GM21367 (cell line): ENCODE results near the gene VTA1.
"Not testable (repeated sequence)": the region's sequence is repeated elsewhere in the genome, so short reads cannot be mapped to it uniquely, and the experiment has no call there.

Source experiments
- ATAC-seq: cut with Tn5 transposase; IDR thresholded peaks from one replicate; pipeline ENCODE4 v1.9.1; 2021; ENCODE audit not compliant: unreplicated experiment

Gene VTA1, protein sequence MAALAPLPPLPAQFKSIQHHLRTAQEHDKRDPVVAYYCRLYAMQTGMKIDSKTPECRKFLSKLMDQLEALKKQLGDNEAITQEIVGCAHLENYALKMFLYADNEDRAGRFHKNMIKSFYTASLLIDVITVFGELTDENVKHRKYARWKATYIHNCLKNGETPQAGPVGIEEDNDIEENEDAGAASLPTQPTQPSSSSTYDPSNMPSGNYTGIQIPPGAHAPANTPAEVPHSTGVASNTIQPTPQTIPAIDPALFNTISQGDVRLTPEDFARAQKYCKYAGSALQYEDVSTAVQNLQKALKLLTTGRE

DNA sequence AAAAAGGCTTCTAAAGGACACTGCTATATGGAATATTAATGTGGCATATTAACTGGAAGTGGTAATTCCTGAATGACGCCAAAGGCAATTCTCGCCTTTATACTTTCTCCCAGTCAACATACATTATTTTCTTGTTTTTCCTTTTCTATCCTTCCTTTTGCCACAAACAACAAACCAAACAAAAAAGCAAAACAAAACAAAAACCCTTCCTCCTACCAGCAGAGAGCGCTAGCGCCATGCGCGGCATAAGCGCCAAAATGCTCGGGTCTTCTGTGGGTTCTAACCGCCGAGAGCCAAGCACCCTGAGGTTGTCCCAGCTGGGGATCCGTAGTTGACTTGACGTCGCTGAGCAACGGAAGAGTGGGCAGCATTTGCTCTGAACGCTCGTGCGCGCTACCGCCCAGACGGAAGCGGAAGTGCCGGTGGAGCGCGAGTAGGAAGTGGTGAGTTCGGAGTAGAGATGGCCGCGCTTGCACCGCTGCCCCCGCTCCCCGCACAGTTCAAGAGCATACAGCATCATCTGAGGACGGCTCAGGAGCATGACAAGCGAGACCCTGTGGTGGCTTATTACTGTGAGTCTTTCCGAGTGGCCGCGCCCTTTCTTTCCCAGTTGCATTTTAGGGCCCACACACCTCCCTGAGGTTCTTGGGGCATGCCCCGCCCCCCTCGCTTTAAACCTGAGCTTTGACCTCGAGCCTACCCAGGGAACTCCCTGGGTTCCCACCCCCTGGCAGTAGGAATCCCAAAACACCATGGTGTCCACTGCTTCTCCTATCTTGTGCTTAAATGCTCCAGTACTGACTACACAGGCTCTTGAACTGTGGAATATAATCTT is at the start of gene VTA1, which contains the start of gene NMBR:
Gene VTA1, plus strand, starts transcription at position 436 of the 835 bp plus-strand sequence. Its CDS starts 25 bp downstream, at position 461.
Gene NMBR, minus strand, starts transcription at position 295 of the 835 bp plus-strand sequence. CDS start 58,464 bp downstream, outside the sequence.
- ATAC-seq: peak; percentile 100

DNA sequence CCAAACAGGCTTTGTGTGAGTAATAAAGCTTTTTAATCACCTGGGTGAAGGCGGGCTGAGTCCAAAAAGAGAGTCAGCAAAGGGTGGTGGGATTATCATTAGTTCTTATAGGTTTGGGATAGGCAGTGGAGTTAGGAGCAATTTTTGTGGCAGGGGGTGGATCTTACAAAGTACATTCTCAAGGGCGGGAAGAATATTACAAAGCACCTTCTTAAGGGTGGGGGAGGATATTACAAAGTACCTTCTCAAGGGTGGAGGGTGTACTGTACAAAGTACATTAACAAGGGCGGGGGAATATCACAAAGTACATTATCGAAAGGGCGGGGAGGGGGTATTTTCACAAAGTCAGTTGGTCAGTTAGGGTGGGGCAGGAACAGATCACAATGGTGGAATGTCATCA is 42.2 kb upstream of the VTA1 start:
- not testable (repeated sequence) for ATAC-seq

DNA sequence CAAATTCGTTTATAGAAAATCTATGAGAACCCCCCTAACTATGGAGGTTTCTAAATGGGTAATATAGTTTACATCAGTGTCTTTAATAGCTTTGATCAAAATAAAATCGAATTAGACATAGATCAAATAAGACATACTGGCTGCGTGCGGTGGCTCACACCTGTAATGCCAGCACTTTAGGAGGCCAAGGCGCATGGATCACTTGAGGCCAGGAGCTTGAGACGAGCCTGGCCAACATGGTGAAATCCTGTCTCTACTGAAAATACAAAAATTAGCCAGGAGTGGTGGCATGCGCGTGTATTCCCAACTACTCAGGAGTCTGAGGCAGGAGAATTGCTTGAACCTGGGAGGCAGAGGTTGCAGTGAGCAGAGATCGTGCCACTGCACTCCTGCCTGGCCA is 36.2 kb upstream of the VTA1 start:
- not testable (repeated sequence) for ATAC-seq

DNA sequence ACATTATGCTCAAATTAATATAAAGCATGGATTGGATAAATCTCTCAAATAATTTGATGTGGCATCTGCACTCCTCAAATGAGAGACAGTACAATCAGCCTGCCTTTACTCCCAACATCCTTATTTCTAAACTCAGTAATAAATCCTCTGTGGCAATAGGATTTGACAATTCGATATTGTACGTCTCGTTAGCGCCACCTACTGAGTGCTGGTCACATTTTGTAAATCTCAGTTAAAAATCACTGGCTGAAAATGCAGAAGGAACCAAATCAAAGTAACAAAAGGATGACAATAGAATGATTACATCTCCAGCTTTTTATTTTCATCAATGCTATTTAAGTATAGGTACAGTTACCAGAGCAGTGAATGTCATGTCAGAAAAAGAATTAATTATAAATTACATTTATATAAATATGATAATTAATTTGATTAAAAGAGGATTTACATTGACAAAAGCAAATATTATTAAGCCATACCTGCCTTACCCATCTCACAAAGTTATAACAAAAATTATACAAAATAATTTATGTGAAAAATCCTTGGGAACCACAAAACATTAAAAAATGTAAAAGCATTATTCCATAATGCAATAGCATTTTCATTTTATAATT is 34.5 kb upstream of the VTA1 start:
- ATAC-seq: peak; percentile 52

DNA sequence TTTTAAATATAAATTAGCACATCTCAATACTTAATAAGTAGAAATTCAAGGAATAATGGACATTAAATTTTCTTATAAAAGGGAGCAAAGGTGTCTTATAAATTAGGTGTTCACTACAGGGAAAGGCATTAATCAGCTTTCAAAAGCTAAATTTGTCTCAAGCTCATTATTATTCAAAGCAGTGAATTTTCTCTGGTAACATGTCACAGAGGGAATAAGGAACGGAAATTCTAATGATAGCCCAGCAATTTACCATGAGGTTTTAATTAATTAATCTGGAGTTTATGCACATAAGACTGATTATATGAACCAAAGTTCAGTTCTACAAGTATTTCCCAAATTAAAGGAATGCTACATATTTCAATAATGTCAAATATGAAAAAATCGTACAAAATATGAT is 29.7 kb upstream of the VTA1 start:
- ATAC-seq: no peak

DNA sequence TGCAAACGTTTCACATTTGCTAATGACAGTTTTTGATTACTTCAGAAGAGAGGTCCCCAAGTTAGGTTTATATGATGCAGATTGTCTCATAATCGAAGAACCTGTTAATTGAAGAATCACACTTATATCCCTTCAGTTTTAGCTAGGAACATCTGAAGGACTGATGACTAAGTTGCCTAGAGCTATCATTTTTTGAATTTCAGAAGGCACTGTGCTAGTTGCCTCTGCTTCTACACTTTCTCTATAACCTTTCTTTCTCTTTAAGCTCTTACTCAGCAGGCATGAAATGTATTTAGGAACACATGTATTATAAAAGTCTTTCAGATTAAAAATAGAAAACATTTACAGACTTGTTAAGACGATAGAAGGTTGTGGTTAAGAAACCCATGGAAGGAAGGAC is 28.7 kb upstream of the VTA1 start:
- ATAC-seq: no peak

DNA sequence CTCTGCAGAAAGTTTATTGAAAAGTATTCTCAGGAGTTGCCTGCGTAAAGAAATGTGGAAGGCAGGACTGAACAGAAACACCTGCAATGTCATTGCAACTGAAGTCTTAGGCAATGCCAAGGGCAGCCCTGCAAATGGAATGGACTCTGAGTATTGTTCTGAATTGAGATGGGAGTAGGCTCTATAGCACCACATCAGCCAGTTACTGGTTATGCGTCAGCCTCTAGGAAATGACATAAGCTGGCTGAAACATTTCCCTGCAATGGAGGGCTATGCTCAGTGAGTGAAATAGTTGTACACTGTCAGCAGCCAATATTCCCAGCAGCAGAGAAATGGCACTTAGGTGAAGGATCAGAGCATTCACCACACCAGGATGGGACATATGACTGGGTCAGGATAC is 28.1 kb upstream of the VTA1 start:
- no peak for ATAC-seq

DNA sequence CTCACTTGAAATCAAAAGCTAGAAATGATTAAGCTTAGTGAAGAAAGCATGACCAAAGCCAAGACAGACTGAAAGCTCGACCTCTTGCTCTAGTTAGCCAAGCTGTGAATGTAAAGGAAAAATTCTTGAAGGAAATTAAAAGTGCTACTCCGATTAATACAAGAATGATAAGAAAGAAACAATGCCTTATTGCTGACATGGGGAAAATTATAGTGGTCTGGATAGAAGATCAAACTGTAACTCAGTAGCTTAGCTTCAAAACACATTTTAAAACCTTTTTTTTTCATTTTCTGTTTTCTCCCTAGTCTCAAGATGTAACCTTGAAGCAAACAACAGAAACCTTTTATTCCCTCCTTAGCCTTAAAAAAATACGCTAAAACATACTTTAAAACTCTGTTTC is 25.7 kb upstream of the VTA1 start:
- ATAC-seq: no peak

DNA sequence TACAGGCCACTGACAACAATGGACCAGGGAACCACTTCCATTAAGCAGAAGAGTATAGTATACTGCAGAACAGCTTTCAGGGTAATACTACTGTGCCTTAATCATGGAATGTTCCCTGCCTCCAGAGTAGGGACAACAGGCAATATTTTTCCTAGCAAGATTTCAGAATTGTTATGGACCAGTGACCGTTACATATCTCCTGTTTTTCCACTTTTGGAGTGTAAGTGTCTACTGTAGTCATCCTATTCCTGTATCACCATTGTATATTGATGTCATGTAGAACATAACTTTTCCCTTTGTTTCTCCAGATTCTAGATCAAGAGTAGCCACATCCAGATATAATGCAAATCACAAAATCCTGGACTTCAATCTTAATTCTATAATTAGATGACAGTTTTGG is 16.2 kb upstream of the VTA1 start:
- ATAC-seq: no peak

DNA sequence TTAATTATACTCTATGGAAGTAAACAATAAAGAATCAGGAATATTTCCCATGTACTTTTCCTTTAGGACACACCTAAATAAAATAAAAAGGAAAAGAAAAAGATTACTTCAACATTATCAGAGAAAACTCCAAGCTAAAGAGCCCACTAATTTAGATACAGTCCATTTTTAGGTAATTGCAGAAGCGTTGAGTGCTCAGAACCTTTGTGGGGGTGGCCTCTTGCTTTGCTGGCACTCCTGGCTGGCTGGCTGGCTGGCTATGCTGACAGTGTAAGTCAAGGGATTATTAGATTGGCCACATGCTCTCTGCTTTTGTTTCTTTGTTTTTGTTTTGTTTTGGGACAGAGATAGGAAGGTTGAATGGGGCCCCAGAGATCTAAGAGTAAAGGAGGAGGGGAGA is 14.4 kb upstream of the VTA1 start, which contains the start of gene GJE1:
Gene GJE1, plus strand, starts transcription at position 301 of the 400 bp plus-strand sequence. CDS start 234 bp downstream, outside the sequence.
- ATAC-seq: no peak

DNA sequence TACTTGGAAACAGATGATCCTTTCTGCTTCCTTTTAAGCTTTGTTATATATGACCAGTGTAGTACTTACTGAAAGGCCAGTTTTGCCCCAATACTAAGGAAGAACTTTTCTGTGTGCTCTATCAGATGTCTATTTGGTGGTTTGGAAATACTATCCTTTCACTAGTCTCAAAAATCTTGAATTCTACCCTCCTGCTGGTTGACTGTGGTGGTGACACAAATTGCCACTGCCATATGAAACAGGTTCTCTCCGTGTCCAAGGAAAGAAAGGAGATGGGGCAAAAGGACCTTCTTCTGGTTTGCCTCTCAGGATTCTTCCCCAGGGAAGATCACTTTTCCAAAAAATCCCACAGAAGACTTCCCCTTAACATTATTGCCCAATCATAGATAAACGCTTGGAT is 8.2 kb upstream of the VTA1 start:
- no peak for ATAC-seq

DNA sequence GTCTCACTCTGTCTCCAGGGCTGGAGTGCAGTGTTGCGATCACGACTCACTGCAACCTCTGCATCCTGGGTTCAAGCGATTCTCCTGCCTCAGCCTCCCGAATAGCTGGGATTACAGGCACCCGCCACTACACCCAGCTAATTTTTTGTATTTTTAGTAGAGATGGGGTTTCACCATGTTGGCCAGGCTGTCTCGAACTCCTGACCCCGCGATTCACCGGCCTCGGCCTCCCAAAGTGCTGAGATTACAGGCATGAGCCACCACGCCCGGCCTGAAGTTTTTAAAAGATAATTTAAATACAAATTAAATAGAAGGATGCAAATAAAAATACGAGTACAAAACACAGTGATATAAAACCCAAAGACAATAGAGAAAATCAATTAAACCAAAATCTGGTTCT is 5.5 kb upstream of the VTA1 start:
- not testable (repeated sequence) for ATAC-seq

DNA sequence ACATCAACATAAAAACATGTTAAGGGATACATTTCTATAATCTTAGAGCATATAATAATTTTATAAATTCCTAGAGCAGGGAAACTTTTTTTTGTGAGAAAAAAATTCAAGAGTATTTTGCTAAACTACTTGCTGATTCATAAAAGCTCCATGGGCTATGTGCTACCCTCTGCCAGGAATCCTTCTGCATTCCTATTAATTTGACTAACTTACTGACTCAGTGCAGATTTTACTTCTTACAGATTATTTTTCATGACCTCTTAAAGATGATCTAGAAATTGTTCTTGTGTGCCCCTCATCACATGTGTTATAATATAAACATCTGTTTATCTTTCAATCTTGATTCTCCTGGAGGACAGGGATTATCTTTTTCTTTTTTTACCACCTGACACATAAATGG is 5.7 kb downstream of the VTA1 start:
- ATAC-seq: no peak

DNA sequence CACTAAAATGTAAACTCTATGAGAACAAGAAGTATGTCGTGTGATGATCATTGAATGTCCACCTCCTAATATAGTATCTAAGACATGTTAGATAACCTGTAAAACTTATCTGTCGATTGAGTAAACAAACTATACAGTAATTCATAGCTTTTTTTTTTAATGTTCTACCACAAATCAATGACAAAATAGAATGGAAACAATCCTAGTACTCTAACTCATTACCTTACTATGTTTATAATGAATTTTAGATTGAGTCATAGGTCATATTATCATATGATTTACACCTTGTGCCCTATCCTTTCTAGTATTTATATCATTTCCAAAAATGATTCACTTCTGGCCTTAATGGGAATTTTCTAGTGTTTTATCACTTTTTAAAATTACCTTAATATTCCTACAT is 6.1 kb downstream of the VTA1 start:
- ATAC-seq: no peak

DNA sequence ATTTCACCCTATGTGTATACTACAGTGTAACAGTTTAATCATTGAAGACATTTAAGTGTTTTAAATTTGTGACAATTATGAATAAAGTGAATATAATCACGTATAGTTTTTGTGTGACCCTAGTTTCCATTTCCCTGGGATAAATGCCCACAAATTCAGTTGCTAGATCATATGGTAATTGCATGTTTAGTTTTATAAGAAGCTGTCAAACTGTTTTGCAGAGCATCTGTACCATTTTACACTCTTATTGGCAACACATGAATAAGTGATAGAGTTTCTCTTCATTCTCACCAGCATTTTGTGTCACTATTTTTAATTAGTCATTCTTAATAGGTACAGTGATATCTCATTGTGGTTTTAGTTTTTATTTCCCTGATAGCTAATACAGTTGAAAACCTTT is 7.3 kb downstream of the VTA1 start:
- ATAC-seq: no peak

DNA sequence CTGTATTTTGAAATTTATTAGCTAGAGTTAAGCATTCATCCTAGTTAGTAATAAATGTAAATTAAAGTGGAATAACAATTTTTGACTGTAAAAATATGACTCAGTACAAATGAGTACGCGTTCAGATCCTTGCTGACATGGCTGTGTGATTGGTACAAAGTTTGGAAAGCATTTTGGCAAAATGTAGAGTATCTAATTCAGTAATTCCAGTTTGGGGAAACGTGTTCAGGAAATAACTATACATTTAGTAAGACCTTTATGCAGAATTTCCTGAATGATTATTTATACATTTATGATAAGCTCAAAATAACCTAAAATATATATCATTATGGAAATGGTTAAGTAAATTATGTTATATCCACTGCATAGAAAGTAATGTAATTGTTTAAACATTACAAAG is 8.0 kb downstream of the VTA1 start:
- no peak for ATAC-seq

DNA sequence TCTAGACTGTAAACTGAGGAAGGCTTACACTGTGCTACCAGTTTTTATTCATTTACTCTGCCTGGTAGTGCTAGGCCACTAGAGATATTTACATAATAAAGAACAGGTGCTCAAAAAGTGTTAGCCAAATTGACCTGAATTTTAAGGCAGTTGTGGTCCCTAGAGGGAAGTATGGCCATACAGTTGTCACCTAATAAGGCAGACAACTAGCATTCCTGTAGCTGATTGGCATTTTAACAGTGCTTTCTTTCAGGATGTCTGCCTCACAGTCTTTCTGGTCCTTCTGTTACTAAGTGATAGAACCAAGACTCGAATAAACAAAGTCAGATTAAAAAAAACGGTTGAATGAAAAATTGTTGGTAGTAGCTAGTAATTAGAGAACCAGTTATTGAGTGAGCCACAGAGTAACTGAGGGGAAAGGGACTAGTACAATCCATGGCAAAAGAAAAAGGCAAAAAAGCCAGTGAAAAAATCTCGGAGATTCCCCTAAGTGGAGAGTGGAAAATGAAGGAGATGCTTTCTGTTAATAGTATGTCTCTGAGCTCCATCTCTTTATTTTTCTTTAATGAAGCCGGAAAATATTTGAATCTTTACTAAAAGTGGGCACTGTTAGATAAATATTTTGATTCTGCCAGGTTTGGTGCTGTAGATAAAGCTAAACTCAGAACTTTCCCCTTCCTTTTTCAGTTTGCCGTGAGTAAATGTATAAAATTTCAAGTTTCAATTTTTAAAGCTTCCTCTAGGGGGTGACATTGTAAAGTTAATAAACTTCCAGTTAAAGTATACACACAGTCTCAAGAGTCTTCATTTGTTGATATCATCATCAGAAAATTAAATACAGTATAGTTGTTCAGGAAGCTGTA is 9.1 kb downstream of the VTA1 start:
- no peak for ATAC-seq

DNA sequence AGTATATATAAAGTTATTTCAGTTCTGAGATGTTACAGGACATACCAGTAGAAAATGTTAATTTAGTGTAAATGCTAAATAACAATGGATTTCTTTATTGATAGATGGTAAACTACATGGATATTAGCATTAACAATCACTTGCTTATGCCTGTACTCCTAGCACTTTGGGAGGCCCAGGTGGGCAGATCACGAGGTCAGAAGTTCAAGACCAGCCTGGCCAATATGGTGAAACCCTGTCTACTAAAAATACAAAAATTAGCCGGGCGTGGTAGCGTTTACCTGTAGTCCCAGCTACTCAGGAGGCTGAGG is 9.7 kb downstream of the VTA1 start:
- not testable (repeated sequence) for ATAC-seq

DNA sequence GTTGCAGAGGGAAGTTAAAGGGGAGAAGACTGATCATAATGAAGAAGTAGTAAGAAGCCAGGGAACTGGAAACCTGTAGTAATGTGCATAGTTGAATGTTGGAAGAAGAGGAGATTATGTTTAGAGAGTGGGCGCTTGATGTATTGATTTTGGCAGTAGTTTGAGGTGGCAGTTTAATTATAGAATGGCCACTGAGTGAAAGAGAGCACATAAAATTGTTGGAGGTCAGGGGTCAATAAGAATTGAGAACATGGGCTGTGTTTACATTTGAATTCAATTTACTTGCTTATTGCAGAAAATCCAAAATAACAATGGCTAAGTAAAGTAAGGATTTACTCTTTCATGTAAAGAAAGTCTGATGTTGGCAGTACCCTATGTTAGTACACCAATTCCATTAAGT is 15.7 kb downstream of the VTA1 start:
- no peak for ATAC-seq

DNA sequence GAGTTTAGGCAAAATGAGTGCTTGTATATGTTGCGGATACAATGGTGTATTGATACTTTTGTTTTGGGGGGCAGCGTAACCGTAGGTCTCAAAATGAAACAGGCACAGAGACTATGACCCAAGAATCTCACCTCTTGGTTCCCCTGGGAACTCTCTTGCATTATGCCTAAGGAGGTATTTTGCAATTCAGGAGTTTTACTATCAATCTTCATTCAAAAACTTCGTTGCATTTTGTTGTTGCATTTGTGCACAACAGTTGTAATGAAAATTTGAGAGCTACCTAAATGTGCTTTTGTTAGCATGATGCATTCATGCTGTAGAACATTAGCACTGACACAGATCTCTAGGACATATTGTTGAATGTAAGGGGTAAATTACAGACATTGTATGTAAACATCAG is 18.2 kb downstream of the VTA1 start:
- ATAC-seq: no peak

DNA sequence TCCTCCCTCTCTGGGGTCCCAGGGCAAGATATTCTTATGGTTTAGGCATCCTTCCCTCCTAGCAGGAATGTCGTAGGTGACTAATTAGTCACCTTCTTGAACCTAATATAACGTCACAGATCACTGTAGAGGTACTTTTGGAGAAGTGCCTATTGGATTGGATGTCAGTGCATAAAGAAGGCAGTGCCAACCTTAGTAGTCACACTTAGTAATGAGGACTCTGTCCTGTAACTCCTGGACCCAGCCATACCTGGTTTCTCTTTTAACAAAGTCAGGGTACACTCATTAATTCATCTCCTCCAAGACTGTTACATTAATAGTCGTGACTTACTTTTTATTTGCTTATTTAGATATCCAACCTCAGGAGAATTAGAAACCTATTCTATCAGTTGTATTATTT is 20.0 kb downstream of the VTA1 start:
- ATAC-seq: no peak
